GM15510 (cell line): ENCODE results near the gene SCD5.

Experiments
- POLR2A ChIP-seq: IDR thresholded peaks from 3 replicates; pipeline ENCODE4 v1.6.1; 2011; ENCODE audit warnings: borderline replicate concordance; ENCODE audit not compliant: insufficient read length; ENCODE audit errors: extremely low read depth

The SCD5 gene

DNA sequence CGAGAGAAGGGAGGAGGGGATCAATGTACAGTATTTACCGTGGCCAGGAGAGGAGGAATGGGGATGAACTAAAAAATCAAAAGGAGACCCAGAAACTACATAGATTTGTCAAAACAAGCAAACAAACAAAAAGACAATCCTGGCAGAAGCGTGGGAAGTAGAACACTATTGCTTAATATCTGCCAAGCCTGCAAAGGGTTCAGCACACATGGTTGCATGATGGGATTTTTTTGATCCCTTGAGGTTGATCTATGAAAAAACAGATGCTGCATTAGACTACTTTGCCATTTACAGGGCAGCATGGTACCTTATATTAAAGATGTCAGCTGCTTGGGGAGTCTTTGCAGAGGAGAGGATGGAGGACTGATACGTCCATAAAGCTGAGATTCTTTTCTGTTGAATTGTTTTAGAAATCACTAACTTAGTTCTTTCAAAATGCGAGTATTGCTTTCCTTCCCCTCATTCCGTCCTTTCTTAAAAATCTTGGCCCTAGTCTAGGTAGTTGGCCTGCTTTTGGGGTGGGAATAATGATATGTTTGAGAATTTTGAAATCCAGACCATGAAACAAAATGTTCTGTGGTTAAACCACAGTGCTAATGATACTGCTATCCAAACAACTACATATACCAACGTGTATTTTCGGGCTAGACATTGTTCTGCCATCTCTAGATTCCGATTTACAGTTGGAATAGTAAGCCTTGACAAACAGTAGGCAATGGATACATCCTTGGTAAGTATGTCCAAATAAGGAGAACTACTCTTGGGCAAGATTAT, 197.2 kb downstream of the SCD5 start:
- no peak for TF ChIP-seq POLR2A

DNA sequence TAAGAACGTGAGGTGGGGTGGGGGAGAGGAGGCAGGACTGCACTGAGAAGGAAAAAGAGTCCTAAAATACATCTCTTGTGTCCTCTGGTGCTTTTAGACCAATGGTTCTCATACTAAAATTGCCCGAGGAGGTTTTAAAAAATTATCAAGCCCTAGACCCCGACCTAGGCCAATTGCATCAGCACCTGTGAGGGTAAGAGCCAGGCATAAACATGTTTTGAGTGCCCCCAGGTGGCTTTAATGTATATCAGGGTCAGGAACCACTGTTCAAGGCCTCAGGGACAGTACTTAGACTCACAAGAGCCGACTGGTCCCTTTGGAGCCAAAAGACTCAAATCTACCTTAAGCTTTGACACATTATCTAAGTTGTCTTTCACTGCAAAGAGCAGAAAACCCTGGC, 199.3 kb downstream of the SCD5 start:
- TF ChIP-seq POLR2A = no peak

DNA sequence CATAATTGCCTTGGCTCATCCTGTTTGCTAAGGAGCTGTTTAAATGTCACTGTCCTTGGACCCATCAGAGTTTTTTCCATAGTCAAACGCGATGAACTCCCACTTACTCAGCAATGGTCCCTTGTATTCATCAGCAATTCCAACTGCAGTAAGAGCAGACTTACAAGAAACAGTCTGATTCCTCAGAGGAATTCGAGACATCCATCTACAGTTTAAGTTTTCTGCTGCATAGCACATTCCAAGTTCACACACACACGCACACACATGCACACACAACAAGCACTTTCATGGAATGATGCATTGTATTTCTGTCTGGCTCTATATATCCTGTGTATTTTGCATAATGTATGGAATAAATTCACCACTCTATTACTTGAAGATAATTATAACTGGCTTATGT, 204.1 kb downstream of the SCD5 start:
- TF ChIP-seq POLR2A = no peak

DNA sequence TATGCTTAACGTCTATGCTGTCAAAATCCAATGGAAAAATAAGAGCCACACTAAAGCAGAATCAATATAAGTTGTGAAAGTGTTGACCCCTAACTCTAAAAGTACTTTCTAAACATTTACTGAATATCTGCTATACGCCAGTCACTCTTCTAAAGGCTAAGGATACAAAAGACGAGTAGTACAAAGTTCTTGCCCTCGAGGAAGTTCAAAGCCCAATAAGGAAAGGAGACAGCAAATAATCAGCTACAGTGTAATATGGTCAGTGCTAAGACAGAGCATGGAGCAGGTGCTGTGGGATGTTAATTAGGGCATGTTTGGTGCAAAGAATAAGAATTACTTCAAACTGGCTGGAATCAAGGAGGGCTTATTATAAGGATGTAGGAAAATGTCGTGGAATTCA, 205.2 kb downstream of the SCD5 start:
- no peak for TF ChIP-seq POLR2A

- TF ChIP-seq POLR2A = no peak
Measured at GRCh38 chr4:82592639-82593038, 206.0 kb downstream of the SCD5 start.

GRCh38 chr4:82591592-82591991, 207.0 kb downstream of the SCD5 start:
- no peak for TF ChIP-seq POLR2A

GRCh38 chr4:82589756-82590155, 208.8 kb downstream of the SCD5 start:
- TF ChIP-seq POLR2A = no peak

- TF ChIP-seq POLR2A = no peak
Measured at GRCh38 chr4:82588771-82589270, 209.8 kb downstream of the SCD5 start.

DNA sequence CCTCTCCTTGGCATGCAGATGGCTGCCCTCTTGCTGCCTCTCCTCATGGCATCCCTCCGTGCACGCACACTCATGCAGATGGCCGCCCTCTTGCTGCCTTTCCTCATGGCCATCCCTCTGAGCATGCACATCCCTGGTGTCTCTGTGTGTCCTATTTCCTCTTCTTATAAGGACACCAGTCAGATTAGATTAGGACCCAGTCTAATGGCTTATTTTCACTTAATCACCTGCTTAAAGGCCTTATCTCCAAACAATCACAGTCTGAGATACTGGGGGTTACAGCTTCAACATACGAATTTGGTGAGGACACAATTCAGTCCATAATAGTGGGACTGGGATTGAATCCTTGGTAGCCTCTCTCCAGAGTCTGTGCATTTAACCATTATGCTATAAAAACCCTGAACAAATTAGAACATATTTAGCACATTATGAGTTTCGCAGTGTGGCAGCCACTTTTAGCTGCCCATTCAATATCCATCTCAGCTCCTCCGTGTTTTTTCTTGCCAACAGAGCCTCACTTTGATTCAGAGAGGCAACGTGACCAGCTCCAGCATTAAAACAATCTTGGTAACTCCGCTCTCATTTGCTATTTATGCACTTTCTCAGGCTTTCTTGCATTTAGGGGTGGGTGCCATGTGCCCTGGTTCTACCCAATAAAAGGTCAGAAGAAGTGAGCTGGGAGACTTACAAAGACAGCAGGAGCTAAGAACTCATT, 210.6 kb downstream of the SCD5 start:
- TF ChIP-seq POLR2A = no peak

- TF ChIP-seq POLR2A = no peak
Measured at GRCh38 chr4:82585690-82586435, 212.7 kb downstream of the SCD5 start.

- TF ChIP-seq POLR2A = no peak
Measured at GRCh38 chr4:82584931-82585330, 213.7 kb downstream of the SCD5 start.

GRCh38 chr4:82583897-82584587, 214.6 kb downstream of the SCD5 start:
- TF ChIP-seq POLR2A = no peak

- TF ChIP-seq POLR2A = no peak
Measured at GRCh38 chr4:82579932-82580331, 218.7 kb downstream of the SCD5 start.
